ENCODE data around the gene TRIM40.
"Not testable (repeated sequence)": the region's sequence is repeated elsewhere in the genome, so short reads cannot be mapped to it uniquely, and the experiment has no call there.

Gene TRIM40

DNA sequence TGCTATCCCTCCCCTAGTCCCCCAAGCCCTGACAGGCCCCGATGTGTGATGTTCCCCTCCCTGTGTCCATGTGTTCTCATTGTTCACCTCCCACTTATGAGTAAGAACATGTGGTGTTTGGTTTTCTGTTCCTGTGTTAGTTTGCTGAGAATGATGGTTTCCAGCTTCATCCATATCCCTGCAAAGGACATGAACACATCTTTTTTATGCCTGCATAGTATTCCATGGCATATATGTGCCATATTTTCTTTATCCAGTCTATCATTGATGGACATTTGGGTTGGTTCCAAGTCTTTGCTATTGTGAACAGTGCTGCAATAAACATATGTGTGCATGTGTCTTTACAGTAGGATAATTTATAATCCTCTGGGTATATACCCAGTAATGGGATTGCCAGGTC lies 29.3 kb downstream of the TRIM40 start:
- DNase-seq = not testable (repeated sequence)

DNA sequence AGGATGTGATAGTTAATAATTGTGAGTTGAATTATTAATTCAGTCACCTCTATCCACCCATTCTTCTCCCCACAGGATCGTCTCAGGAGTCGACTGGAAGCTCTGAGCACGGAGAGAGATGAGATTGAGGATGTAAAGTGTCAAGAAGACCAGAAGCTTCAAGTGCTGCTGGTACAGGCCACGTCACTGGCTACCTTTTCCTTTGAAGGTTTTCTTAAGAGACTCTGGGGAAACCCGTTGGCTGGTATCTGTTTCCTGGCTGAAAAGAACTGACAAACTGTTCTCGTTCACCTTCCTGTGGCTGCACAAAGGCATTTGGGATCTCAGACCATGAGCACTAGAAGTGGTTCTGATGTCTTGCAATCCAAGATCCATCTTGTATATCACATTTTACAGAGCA lies 31.2 kb downstream of the TRIM40 start:
- DNase-seq = no peak

DNA sequence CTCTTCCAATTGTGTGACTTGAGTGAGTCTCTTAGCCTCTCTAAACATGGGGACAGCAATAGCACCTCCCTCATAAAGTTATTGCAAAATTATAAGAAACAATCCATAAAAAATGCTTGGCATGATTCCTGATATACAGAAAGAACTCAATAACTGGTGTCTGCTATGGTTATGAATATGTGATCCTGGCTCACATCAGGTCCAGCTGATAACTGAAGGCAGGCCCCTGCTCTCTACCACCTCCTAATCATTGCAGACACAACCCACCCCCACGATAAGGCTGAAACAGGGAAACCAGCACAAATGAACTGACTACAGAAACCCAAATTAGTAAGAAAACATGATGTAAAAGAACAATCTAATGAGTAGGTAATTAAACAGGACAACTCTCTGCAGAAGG lies 32.8 kb downstream of the TRIM40 start:
- DNase-seq = no peak

DNA sequence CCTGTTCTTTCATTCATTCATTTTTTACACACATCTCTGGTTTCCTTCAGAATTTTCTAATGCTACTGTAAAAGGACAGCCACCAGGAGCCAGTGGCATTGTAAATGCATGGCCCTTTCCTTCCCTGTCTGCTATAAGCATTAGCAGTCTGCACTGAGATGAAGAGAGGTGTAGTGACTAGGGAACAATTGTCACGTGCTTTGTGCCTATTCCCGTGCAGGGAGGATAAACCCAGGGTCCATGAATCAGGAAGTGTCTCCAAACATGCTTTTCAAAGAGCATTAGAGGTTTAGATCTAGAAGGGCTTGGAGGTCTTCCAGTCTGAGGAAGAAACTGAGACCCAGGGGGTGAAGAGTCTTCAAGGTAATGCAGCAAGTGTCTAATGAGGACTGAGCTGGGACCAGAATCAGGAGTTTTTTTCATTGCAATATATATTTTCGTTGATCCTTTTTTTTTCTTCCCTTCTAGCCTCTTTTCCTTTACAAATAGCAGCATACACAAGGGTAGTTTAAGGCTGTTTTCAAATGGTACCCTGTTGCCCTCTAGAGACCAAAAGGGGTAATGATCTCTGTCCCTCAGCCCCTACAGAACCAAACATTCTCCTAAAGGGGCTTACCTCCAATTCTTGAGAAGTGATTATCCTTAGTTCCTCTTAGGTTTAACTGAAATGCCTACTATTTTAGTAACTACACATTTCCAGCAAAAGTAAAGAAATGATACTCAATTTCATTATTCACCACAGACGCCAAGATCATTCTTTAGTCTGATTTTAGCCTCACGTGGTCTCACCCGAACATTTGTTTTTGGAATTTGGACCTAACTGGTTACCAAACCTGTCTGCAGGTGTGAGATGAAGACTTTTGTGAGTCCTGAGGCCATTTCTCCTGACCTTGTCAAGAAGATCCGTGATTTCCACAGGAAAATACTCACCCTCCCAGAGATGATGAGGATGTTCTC lies 34.0 kb downstream of the TRIM40 start:
- no peak for DNase-seq

DNA sequence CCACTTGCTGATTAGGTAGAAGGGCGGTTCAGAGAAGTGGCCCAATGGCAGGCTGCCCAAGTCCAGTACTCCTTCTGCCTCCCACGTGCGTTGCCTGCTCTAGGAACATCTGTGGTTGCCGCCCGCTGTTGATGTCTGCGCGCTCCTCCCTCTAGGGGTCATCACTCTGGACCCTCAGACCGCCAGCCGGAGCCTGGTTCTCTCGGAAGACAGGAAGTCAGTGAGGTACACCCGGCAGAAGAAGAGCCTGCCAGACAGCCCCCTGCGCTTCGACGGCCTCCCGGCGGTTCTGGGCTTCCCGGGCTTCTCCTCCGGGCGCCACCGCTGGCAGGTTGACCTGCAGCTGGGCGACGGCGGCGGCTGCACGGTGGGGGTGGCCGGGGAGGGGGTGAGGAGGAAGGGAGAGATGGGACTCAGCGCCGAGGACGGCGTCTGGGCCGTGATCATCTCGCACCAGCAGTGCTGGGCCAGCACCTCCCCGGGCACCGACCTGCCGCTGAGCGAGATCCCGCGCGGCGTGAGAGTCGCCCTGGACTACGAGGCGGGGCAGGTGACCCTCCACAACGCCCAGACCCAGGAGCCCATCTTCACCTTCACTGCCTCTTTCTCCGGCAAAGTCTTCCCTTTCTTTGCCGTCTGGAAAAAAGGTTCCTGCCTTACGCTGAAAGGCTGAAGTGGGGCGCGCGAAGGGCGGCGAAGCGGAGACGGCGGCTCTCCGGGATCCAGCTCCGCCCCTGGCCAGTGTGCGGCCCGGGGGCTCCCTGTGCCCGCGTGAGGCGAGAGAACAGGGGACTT lies 35.9 kb downstream of the TRIM40 start:
- no peak for DNase-seq

DNA sequence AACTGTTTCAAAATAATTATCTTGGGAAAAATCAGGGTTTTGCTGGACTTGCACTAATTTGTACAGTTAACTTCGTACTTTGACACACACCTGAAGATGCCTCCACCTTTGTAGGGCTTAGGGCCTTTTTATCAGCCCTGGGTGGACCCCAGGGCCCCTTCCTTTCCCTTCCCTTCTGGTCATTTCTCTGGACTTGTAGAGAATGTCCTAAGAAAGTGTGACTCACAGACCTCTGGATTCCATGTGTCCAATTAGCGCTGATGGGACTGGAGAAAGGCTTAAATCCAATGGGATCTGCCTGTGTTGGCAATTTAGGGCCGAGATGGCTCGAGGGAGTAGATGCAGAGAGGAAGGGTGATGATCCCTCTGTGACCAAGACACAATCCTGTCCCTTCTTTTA lies 36.7 kb downstream of the TRIM40 start:
- no peak for DNase-seq

DNA sequence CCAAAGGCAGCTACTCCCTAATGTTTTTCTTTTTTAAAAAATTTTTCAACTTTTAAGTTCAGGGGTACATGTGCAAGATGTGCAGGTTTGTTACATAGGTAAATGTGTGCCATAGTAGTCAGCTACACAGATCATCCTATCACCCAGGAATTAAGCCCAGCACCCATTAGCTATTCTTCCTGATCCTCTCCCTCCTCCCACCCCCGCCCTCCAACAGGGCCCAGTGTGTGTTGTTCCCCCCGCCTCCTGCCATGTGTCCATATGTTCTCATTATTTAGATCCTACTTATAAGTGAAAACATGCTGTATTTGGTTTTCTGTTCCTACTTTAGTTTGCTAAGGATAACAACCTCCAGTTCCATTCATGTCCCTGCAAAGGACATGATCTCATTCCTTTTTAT lies 39.8 kb downstream of the TRIM40 start:
- no peak for DNase-seq

DNA sequence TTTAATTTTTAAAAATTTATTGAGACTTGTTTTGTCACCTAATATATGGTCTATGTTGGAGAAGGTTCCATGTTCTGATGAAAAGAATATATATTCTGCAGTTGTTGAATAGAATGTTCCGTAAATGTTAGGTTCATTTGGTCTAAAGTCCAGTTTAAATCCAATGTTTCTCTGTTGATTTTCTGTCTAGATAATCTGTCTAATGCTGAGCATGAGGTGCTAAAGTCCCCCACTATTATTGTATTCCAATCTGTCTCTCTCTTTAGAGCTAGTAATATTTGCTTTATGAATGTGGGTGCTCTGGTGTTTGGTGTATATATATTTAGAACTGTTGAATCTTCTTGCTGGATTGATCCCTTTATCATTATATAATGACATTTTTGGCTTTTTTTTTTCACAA lies 42.9 kb downstream of the TRIM40 start:
- no peak for DNase-seq

DNA sequence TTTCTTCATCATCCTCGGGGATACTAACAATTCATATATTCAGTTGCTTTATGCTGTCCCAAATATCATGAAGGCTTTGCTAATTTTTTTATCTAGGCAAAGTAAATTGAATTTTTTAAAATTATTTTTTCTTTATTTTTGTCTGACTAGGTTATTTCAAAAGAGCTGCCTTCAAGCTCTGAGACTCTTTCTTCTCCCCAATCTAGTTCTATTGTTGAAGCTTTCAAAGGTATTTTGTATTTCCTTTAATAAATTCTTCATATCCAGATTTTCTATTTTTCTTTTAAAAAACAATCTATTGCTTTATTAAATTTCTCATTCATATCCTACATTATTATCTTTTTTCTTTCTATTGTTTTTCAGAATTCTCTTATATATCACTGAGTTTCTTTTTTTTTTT lies 44.2 kb downstream of the TRIM40 start:
- DNase-seq = no peak

DNA sequence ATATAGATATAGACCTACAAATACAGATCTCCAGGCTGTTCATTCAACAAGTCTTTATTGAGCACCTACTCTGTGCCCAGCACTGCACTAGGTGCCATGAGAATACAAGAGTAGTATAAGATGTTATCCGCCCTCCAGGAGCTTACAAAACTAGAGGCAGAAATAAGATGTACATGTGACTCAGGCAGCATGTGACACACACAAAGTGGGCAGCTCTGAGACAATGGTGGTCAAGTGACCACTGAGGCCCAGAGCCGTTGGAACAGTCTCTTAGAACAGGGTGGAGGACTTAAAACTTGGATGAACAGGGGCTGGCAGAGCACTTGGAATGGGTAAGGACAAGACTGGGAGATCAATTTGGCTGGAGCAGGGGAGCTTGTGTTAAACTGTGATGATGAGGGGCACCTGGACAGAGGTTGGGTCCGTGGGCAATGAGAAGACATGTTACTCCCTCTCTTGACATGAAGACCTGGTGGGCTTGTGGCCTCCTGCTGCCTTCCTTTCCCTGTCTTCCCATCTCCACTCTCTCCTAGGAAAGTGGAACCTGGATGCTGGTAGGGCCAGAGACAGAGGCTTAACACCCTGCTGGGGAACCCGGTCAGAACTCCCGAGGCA lies 48.6 kb downstream of the TRIM40 start:
- DNase-seq = no peak

DNA sequence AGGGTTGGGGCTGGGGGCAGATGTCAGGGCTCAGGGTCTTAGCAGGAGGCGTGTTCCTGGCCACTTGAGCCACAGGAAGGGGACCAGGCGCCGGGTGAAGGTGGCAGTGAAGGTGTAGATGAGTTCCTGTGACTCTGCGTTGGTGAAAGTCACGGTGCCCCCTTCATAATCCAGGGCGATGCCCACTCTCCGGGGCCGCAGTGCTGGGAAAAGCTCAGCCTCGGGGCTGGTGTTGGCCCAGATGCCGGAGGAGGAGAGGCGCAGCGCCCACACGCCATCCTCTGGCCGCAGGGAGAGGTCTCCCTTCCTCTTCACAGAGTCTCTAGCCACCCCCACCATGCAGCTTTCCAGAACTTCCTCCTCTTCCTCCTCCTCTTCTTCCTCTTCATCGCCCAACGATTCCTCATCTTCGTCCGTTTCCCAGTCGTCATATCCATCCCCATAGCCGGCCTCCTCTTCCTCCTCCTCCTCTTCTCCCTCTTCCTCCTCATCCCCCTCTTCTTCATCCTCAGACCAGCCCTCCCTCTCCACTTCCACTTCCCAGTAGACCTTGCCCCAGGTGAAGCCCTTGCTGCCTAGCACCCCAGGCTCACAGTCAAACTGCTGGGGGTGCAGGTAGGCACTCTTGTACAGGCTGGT lies 50.0 kb downstream of the TRIM40 start:
- no peak for DNase-seq

DNA sequence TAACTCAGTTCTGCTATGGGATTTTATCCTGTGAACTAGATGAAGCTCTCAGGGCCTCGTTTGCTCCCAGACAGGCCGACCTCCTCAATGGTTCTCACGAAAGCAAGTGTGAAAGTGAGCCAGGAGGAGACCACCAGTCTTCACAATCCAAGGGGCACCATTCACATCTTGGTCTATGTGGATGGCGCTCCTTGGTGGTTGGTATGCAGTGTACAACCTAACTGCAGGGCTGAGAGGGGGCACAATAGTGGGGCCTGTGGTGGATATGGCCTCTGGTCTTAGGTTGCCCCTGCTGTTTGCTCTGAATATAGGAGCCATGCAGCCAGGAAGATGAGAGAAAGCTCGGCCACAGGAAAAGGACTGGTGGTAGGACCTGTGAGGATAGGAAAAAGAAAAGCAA lies 52.6 kb downstream of the TRIM40 start:
- DNase-seq = no peak

DNA sequence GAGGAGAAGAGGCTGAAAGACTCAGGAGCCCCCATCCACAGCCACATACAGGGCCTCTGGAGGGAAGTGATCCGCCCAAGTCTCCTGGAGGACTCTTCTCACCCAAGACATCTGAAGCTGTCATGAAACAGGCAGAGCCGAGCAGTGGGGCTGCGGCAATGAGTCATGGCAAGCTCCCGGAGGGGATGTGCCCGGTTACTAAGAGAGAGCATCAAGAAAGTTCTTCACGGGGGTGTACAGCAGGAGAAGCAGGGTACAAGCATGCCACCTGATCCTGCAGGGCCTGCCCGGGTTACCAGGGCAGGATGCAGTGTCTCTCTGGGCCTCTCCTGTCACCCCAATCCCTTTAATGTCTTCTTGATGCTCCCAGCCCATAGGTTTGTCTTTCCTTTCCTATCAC lies 56.1 kb downstream of the TRIM40 start:
- no peak for DNase-seq

DNA sequence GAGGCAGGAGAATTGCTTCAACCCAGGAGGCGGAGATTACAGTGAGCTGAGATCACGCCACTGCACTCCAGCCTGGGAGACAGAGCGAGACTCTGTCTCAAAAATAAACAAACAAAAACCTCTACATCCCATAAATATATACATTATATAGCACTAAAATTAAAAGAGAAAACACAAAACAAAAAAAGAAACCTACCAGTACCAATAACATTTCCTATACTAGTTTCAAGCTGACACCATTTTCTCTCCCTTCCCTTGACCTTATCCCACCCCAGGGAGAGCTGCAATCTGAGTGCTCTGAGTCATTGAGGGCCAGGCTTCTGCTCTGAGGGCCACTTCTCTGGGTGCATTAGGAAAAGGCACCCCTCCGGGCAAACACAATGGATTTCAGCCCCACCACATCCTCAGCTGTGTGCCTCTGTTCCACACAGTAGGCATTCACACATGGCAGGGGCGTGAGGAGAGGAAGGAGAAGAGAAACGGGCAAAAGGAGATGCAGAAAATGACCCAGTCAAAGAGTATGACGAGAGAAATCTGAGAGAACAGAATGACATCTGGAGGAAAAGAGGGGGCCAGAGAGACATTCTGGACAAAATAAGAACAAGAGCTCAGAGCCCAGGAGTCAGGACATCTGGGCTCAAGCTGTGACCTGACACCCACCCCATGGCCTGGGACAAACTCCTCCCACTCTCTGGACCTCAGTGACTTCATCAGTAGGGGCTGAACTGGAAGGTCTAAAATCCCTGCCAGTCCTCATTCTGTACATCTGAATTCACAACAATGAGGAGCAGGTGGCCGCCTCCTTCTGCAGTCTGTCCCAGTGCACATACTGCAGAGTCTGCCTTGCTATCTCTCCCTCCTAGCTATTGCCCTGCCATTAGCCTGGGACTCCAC lies 59.1 kb downstream of the TRIM40 start:
- no peak for DNase-seq

DNA sequence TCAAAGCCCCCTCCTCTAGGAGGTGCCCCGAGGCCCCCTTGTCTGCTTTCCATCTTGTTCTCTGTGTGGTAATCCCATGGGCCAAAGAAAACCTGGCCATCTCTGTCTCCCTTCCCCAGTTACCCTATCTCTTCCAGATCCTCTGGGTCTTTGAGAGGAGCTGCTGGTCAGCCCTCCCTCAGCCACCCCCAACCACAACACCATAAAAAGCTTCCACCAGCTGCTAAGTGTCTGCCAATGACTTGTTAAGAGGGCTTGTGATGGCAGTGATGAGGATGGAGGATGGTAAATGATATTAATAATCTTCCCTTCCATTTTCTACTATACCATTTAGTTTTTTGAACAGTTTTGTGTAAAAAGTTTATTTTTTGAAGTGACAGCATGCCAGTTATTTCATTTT lies 60.0 kb downstream of the TRIM40 start:
- DNase-seq = no peak

DNA sequence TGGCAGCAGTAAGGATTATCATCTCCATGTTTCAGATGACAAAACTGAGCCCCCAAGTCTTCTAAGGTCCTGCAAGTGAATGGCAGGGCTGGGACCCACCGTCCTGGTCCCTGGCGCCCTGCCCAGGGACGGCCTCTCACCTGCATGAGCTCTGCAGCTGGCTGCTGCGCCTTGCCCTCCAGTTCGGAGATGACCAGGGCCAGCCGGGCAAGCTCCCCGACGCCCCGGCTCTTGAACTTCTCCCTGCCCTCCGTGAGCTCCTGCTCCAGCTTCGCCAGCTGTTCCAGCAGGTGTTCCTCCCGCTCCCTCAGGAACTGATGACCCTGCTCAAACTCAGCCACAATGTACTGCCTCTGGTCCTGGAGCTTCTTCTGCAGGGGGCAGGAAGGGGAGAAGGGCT lies 60.4 kb downstream of the TRIM40 start:
- DNase-seq = no peak
